SK-MEL-5 (cell line): ENCODE data around the gene IRF2. TPM values are rescaled to one million over a fixed set of nuclear protein-coding genes. Genes with fewer than 3 reads are reported as not detected.

Experiments
- DNase-seq: peaks from one replicate; pipeline ENCODE4 v3.0.0-alpha.2; 2016; ENCODE audit warnings: low read depth, low spot score
- in situ Hi-C: cut with HindIII; loops from 2 replicates; pipeline ENCODE4 v1.10.0; 2016; ENCODE audit warnings: low sequenced_read_pairs, high pct_unique_total_duplicates, low pct_unique_long_range_greater_than_20kb
- polyA plus RNA-seq, 2 experiments: library from polyadenylated mRNA; depleted of rRNA; stranded (reverse); fragments of >200 nt; gene quantifications; 2 replicates each; pipeline ENCODE4 v1.2.3, GENCODE V29; 2015
- total RNA-seq: library from RNA; depleted of rRNA; stranded (reverse); fragments of >200 nt; shearing (Covaris generic); gene quantifications from 2 replicates; pipeline ENCODE4 v1.2.3, GENCODE V29; 2014; rRNA removed

IRF2 gene
- 37.0 and 38.1 TPM in 2 replicates for total RNA-seq
- 40.4 and 45.1 TPM in 2 replicates for polyA plus RNA-seq (2015; cell fraction: cytosol; rRNA removed)
- 22.6 and 26.8 TPM in 2 replicates for polyA plus RNA-seq (2015; cell fraction: nucleus; rRNA removed)

DNA sequence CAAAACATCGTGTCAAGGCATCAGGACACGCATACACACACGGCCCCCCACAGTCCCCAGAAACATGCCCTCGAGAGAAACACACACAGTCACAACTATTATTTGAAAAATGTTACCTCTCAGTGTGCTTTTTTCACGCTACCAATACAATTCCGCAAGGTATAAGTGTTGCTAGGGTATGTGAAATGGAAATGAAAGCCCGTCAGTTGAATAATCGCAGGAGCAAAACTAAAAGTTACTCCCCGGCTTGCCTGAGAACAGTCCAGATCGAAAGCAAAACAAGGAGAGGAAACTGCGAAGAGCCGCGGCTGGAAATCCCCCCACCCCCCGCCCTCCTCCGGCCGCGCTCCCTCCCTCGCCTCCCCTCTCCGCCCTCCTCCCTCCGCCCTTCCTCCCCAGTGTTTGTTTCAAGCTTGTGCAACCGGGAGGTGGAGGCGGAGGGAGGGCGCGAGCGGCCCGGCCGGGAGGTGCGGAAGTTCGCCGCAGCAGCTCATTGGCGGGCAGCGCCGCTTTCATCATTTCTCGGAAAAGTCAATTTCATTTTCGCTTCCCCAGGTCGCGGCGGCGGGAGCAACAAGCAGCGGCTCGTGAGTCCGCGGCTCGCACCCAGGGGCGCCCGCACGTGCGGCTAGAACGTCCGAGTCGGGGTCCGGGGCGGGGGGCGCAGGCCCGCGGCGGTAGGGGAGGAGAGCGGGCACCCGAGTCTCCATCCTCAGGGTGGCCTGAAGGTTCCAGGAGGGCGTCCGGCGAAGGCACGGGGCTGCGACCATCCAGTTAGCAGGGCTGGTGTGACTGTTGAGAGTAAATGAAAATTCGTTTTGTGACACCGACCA lies at the start of gene IRF2:
IRF2 (minus strand) TSS at position 288 of the 833 bp plus-strand sequence. CDS start 45,486 bp downstream, outside the sequence.
- in situ Hi-C loops, result no loop called here
- DNase-seq, result peak; percentile 97

- in situ Hi-C loops, result no loop called here
- DNase-seq, result no peak
Observed at GRCh38 chr4:184515606-184516005, 41.3 kb upstream of the IRF2 start.

DNA sequence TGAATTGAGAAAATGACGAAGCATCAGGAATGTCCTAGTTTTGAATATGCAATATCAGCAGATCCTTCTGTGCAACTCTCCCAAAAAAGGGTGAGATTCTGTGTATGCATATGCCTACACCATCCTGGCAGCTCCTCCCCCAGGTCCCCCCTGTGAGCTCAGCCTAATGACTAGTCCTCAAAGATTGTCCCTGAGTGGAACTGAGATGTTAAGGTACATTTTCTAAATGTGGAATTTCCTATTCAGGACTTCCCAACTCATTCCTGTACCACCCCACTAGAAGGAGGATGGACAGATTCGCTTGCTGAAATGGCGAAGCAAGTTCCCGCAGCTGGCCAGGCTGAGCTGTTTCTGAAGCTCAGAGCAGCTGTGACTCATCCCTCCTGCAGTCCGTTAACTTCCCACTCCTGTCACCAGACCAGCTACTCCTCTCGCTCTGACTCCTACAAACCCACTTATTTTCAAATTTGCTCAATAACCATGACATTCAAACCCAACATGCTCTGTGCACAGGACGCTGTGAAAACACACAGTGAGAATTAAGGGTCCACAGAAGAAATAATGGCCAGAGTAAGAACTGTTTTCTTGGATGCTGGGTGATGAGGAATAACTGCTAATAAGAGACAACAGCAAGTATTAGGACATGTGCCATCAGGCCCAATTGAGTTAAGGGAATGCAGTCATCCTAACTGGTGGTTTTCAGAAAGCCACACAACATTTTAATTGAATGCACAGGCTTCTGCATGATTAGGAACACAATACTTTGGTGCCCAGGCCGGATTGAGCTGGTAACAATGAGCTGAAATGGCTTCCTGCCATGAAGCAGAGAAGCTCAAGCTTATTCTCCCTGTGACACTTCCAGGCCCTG lies 40.0 kb upstream of the IRF2 start:
- in situ Hi-C loops, result no loop called here
- no peak for DNase-seq

DNA sequence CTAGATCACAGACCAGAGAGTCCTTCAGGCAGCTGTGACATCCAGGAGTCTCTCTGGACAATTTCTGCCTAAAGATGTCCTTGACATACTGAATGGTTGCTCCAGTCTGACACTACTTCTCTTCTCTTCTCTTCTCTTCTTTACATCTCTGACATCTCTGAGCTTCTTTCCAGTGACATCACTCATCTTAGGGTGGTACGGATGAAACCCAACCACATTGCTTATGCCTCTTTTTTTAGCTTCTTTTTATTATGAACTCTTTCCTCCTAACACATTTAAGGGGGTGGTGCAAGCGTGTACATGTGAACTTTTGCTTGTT lies 39.4 kb upstream of the IRF2 start:
- no peak for DNase-seq
- in situ Hi-C loops, result no loop called here

DNA sequence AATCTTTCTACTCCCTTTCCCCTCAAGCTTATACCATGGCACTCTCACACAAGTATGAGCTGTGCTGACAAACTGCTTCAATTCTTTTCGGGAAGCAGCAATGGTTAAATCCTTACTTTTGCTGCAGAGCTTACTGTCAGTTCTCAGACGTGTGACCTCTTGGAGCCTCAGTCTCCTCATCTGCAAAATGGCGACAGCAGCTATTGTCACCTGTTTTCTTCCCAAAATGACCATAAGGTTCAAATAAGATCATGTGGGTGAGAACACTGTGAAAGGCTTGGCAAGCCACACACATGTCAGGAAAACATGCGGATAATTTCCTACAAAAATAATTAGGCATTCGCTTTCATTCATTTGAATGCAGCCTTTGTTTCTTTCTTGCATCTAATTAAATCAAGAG lies 36.8 kb upstream of the IRF2 start:
- in situ Hi-C loops, result no loop called here
- no peak for DNase-seq

DNA sequence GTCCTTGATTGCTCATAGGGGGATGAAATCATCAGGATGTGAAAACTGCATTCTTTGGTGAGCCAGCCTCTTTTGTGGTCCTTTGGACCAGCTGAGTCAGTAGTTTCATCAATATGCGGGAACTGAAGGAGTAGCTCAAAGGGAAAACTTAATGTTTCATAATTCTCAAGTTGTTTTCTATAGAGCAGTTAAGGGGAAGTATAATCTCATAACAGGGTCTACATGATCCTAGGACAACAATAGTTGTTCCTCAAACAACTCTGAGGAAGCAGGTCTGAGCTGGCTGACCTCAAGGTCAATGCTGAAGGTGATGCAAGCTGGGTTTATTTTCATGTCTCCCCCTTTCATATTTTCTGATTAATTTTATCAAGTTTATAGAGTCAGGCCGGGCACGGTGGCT lies 36.1 kb upstream of the IRF2 start:
- in situ Hi-C loops, result no loop called here

DNA sequence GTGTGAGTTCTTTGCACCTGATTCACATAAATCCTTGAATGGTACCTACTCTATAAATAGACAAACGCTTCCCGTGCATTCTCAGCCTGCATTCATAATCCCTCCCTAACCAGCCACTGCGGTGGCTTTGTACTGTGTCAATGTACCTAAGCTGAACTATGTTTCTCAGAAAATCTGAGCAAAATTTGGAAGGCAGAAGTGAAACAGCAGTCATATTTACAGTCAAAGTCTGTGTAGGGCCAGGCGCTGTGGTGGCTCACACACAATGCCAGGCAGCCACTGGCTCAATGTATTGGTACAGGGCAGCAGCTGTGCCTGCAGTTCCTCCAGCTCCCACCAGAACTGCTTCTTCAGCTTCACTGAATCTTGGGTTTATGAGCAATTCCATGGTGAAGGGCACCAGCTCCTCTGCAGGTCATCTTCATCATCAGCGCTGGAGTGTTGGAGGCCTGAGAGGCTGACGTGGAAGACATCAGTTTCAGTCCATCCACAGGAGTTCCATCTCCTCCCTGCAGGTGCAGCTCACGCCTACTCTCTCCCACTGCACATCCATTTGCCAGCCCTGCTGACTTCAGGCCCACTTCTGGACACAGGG lies 32.3 kb upstream of the IRF2 start:
- in situ Hi-C loops, result no loop called here
- DNase-seq, result peak; percentile 55

More for the DNA sequence above, 36.1 kb upstream of the IRF2 start:
- no peak for DNase-seq

- in situ Hi-C loops, result no loop called here
- no peak for DNase-seq
Observed at GRCh38 chr4:184504385-184504784, 30.0 kb upstream of the IRF2 start.

DNA sequence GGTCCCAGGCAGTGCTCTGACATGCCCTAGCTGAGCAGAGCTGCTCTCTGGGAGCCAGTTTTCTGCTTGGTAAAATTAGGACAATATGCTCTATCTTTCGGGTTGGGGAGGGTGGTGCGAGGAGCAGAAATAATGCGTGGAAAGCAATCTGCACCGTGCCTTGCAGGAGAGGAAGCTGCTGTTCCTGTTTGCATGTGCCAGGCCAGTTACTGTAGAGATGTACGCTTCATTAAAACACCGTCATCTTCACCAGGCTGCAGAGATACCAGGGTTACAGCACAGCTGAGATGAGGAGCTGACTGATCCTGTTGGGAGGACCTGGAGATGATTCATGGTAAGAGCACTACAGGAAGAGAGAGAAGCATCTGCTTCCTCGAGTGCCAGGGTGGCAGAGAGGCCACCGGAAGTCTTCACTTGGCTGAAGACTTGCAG lies 29.5 kb upstream of the IRF2 start:
- DNase-seq, result no peak
- in situ Hi-C loops, result no loop called here

DNA sequence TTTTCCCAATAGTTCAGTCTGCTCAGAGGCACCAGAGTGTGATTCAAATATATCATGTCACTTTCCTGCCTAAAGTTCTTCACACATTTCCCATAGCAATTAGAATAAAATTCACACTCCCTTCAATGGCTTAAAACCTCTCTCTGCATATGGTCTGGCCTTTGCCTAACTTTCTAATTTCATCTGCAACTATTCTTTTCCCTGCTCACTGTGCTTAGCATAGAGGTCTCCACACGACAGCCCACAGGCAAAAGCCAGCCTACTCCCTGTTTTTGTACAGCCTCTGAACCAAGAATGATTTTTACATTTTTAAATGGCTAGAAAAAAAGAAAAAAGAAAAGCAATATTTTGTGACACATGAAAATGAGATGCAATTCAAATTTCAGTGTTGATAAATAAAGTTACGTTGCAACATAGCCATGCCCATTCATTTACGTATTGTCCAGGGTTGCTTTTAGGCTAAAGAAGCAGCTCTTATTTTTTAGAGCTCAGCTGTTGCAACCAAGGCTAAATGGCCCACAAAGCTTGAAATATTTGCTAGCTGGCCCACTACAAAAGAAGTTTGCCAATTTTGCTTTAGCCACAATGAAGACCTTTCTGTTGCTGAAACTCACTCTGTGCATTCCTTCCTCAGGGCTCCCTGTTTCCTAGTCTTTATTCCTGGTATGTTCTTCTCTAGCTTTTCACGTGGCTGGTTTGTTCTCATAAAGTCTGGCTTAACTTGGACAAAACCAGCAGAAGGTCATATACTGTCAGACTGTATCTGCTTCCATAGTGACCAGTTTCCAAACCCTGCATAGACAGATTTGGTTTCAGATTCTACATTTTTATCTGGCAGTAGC lies 26.6 kb upstream of the IRF2 start:
- in situ Hi-C loops, result no loop called here
- DNase-seq, result no peak

DNA sequence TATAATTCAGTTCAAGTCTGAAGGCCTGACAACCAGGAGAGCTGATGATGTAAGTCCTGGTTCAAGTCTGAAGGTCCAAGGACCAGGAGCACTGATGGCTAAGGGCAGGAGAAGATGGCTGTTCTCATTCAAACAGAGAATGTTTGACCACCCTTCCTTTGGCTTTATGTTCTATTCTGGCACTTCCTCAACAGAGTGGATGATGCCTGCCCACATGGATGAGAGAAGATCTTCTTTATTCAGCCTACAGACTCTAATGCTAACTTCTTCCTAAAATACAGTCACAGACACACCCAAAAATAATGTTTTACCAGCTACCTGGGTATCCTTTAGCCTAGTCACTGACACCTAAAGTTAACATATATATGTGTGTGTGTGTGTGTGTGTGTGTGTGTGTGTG lies 25.6 kb upstream of the IRF2 start:
- in situ Hi-C loops, result no loop called here
- DNase-seq, result no peak

GRCh38 chr4:184498598-184498997 lies 24.2 kb upstream of the IRF2 start:
- no peak for DNase-seq
- in situ Hi-C loops, result no loop called here

DNA sequence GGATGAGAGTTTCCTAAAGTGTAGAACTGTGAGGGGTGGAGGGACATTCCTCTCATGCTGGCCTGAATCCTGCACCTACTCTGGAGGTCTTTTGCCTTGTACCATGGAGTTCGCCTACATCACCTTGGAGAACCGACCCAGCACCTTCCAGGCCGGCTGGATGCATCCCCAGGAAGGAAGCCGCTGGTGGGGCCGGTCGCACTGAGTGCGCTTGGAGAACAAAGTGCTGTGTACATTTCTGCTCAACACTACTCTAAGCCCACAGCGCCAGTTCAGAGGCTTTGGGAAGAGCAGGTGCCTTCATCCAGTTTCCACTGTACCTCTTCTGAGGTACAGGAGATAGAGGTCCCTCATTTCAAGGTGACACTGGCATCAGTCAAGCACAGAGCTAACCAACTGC lies 15.4 kb upstream of the IRF2 start:
- in situ Hi-C loops, result no loop called here
- DNase-seq, result no peak

- DNase-seq, result no peak
- in situ Hi-C loops, result no loop called here
Observed at GRCh38 chr4:184487503-184487902, 13.2 kb upstream of the IRF2 start.

- DNase-seq, result no peak
- in situ Hi-C loops, result no loop called here
Observed at GRCh38 chr4:184485279-184485678, 10.9 kb upstream of the IRF2 start.

DNA sequence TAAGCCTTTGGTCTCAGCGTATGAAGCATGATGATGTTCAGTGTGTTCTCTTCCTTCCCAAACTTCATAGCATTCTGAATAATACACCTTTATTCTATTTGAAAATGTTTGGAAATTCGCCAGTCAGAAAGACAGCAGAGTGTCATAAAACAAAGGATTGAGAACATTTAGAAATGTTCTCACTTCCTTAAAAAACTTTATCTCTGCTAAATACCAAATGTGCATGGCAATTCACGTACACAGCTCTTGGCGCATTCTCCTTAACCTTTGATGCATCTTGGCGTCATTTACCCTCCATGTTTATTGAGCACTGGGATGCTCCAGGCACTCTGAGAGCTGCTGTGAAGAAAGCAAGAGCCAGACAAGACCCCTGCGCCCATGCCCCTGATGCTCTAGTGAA lies 7.2 kb upstream of the IRF2 start:
- in situ Hi-C loops, result no loop called here
- no peak for DNase-seq

- DNase-seq, result no peak
- in situ Hi-C loops, result no loop called here
Observed at GRCh38 chr4:184479516-184479950, 5.2 kb upstream of the IRF2 start.
